ENCODE measurements around the gene TM6SF1. TPM values are rescaled to one million over a fixed set of nuclear protein-coding genes. Genes with fewer than 3 reads are reported as not detected.
"Not testable (repeated sequence)": the region's sequence is repeated elsewhere in the genome, so short reads cannot be mapped to it uniquely, and the experiment has no call there.

TM6SF1 gene
- 5.0 TPM for polyA plus RNA-seq (2013, experiment 1 of 2; ENCODE audit: insufficient read length)
- 5.6 TPM for polyA plus RNA-seq (2013, experiment 2 of 2; ENCODE audit: insufficient read length)

GRCh38 chr15:83106994-83107840 is at the start of gene TM6SF1:
TM6SF1 (plus strand) TSS chr15:83107645; CDS start chr15:83107681, 36 bp downstream.
- no peak for DNase-seq

- DNase-seq: no peak
Measured at GRCh38 chr15:83057696-83058376, 49.6 kb upstream of the TM6SF1 start.

GRCh38 chr15:83061680-83062079 is 45.8 kb upstream of the TM6SF1 start:
- peak; percentile 30 for DNase-seq

- no peak for DNase-seq
Measured at GRCh38 chr15:83062768-83063180, 44.7 kb upstream of the TM6SF1 start.

DNA sequence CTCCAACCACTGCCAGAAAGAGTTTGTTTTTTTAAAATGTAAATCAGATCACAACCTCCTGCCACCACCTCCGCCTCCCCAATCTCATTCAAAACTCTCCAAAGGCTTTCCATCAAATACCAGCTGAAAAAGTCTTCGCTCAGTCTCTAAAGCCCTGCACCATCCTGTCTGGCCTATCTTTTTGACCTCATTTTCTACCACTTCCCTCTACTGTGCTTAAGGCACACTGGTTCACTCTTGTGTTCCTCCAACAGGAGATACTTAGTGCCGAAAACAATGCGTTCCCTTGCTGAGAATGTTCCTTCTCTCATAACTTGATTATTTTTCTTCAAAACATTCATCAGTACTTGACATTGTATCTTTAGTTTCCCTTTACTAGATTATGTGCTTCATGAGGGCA is 43.9 kb upstream of the TM6SF1 start:
- no peak for DNase-seq

GRCh38 chr15:83064859-83065258 is 42.6 kb upstream of the TM6SF1 start:
- DNase-seq: no peak

DNA sequence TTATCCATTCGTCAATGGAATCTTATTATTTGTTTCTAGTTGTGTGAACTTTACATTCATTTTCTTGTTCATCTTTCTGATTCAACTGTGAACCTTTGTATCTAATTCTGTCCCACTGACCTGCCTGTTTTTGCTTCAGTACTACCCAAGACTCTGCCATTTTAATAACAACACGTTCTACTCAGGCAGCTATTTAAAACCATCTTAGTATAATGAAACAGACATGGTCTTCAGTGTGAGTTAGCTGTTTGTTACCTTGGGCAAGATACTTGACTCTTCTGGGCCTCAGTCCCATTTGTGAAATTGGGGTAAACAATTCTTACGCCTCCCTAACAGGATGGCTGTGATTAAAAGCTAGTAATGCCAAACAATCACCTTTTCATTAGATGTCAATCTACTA is 42.0 kb upstream of the TM6SF1 start:
- DNase-seq: no peak

GRCh38 chr15:83066034-83066733 is 41.3 kb upstream of the TM6SF1 start:
- DNase-seq: no peak

DNA sequence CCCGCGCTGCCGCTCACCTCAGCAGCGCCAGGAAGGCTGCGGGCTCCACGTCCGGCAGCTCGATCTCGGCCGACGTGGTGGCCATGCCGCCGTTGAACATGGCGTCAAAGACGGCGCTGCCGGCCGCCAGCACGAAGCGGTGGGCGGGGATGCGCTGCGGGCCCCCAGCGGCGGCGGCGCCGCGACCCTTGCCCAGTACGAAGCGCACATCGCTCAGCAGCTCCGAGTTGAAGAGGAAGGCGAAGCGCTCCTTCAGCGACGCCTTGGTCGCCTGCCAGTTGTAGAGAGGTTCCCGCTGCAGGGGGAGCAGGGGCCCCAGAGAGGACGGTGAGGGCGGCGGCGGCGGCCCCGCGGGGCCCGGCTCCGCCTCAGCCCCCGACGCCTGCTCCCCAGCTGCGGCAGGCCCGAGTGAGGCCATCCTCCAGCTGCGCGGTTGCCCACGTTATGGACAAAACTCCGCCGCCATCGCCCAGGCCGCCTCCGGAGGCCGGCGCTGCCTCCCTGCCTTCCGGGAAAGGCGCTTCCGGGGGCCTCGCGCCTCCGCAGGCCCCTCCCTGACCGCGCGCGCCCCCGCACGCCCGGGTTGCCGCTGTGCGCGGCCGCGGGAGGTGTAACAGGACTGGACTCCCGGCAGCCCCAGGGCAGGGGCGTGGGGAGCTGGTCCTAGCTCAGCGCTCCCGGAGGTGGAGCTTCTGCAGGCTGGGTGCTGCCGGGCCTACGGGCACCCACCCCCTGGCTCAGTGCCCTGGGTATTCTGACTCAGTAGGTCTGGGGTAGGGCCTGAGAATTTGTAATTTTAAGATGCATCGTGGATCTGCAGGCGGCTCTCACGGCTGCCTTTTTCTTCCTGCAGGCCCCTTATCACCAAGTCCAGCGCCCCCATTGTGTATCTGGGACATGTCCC is 40.5 kb upstream of the TM6SF1 start, which contains the start of gene BTBD1:
TSS of gene BTBD1 (minus strand) at position 519 of the 904 bp plus-strand sequence. CDS start at position 418, 101 bp downstream.
- peak; percentile 97 for DNase-seq

DNA sequence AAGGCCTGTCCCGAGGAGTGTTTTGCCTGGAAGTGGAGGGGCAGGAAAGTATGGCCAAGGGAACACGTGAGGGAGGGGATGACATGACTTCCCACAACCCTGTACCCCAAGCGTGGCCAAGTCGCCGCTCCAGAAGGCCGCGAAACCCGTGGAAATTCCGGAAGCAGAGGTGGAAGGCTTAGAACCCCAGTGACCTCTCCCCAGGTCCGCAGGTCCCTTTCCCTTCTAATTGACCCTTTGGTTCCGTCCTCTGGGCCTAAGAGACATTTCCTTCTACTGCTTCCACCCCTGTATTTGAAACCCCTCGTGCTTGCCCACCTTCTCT is 39.8 kb upstream of the TM6SF1 start:
- DNase-seq: no peak

DNA sequence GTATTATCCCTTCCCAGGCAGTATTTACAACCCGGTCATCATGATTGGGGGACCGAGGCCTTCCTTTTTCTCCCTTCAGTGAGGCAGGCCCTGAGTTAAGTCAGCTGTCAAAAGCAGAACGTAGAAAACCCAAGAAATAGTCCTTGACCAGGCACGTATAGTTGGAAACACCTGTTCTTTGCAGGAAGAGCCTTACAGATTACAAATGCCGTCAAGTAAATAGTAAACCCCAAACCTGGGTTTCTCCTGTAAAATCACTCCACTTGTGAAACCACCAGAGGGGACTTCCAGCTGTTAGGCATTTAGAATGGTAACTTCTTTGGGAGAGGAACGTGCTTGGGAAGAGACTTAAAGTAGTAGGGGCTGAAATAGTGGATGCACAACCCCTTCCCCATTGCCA is 39.4 kb upstream of the TM6SF1 start:
- no peak for DNase-seq

GRCh38 chr15:83069211-83069642 is 38.2 kb upstream of the TM6SF1 start:
- DNase-seq: not testable (repeated sequence)

GRCh38 chr15:83077491-83078230 is 29.8 kb upstream of the TM6SF1 start:
- no peak for DNase-seq

- no peak for DNase-seq
Measured at GRCh38 chr15:83078712-83079111, 28.7 kb upstream of the TM6SF1 start.

GRCh38 chr15:83081256-83082014 is 26.0 kb upstream of the TM6SF1 start:
- DNase-seq: no peak

GRCh38 chr15:83082730-83083386 is 24.6 kb upstream of the TM6SF1 start:
- DNase-seq: no peak

DNA sequence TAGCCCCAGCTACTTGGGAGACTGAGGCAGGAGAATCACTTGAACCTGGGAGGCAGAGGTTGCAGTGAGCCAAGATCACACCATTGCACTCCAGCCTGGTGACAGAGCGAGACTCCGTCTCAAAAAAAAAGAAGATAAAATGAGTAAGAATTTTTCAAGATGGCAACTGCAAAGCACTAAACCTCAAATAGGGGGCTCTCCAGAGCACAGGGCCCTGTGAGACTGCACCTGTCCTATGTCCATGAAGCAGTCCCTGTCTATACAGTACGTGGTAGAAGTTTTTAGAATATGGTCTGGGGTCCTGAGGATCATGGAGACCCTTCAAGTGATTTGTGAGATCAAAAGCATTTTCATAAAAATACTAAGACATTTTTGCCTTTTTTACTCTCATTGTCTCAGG is 22.0 kb upstream of the TM6SF1 start:
- DNase-seq: not testable (repeated sequence)

- not testable (repeated sequence) for DNase-seq
Measured at GRCh38 chr15:83085864-83086552, 21.4 kb upstream of the TM6SF1 start.

GRCh38 chr15:83087576-83087975 is 19.9 kb upstream of the TM6SF1 start:
- DNase-seq: no peak

Data from fibroblast of skin of abdomen (primary cell).